NT2/D1 (cell line): ENCODE results near the gene LIPT1.
A peak's percentile ranks its signal among the peaks of the same experiment; 100 is the strongest.

Source experiments
- DNase-seq: peaks from one replicate; pipeline ENCODE4 v3.0.0-alpha.2; 2011; ENCODE audit warnings: low read depth, low spot score
- H3K27me3 ChIP-seq: 2 replicates; pipeline ENCODE4 v1.6.0; 2011; ENCODE audit warnings: mild to moderate bottlenecking; ENCODE audit not compliant: insufficient read length, insufficient read depth
- H3K36me3 ChIP-seq: 2 replicates; pipeline ENCODE4 v1.6.1; 2011; ENCODE audit warnings: mild to moderate bottlenecking, low read length, mixed read lengths; ENCODE audit not compliant: insufficient read depth, insufficient read length
- H3K4me1 ChIP-seq: 2 replicates; pipeline ENCODE4 v1.5.1; 2011; ENCODE audit not compliant: insufficient read depth, insufficient read length
- H3K4me3 ChIP-seq: 2 replicates; pipeline ENCODE4 v1.5.1; 2011; ENCODE audit warnings: low read depth; ENCODE audit not compliant: insufficient read length
- H3K9ac ChIP-seq: 2 replicates; pipeline ENCODE4 v1.6.0; 2011; ENCODE audit warnings: low read depth; ENCODE audit not compliant: insufficient read length
- H3K9me3 ChIP-seq: 2 replicates; pipeline ENCODE4 v1.5.1; 2011; ENCODE audit warnings: mild to moderate bottlenecking, low read length; ENCODE audit not compliant: insufficient read depth
- SUZ12 ChIP-seq: IDR thresholded peaks from 2 replicates; pipeline ENCODE4 v1.6.1; 2011; ENCODE audit not compliant: insufficient read length, insufficient read depth; ENCODE audit errors: extremely low read depth
- YY1 ChIP-seq: IDR thresholded peaks from 2 replicates; pipeline ENCODE4 v1.6.1; 2011; ENCODE audit not compliant: insufficient read length, insufficient read depth
- ZNF274 ChIP-seq: IDR thresholded peaks from 2 replicates; pipeline ENCODE4 v1.6.1; 2011; ENCODE audit warnings: mild to moderate bottlenecking, low read depth, low read length

The LIPT1 gene

DNA sequence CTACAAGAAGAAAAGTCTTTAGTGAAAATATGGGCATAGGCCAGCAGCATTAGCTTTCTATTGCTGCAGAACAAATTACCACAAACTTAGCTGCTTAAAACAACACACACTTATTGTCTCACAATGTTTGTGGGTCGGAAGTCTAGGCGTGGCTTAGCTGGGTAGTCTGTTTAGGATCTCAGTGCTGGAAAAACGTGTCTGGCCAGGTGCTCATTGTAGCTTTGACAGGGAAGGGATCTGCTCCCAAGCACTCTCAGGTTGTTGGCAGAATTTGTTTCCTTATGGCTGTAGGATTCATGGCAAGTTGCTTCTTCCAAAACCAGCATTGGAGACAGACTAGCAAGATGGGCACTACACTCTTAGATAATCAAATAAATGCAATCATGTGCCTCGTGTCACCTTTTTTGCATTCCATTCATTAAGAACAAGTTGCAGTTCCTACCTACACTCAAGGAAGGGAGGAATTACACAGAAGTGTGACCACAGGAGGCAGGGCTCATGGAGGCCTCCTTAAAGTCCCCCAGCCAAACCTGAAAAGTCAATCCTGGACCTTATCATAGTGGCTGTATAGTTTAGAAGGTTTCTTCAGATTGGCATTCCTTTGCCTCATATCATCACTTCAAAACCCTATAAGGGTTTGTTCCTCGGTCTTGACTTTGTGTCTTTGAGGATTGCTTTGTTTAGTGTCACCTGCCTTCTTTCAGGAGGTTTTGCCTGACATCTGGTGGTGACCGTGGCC is 43.5 kb downstream of the LIPT1 start:
- Histone ChIP-seq H3K27me3 (no peaks in the 10 kb centered on the region), H3K36me3 (peaks cover 72% of the 10 kb centered on the region), H3K4me3 (no peak overlapping the region), H3K4me1 (no peaks in the 10 kb centered on the region), H3K9ac (no peak overlapping the region), H3K9me3 (peaks cover 3% of the 10 kb centered on the region; the same call in 1 of the 2 replicates)
- no peak for DNase-seq
- TF ChIP-seq SUZ12 (no peak), YY1 (no peak), ZNF274 (no peak)

DNA sequence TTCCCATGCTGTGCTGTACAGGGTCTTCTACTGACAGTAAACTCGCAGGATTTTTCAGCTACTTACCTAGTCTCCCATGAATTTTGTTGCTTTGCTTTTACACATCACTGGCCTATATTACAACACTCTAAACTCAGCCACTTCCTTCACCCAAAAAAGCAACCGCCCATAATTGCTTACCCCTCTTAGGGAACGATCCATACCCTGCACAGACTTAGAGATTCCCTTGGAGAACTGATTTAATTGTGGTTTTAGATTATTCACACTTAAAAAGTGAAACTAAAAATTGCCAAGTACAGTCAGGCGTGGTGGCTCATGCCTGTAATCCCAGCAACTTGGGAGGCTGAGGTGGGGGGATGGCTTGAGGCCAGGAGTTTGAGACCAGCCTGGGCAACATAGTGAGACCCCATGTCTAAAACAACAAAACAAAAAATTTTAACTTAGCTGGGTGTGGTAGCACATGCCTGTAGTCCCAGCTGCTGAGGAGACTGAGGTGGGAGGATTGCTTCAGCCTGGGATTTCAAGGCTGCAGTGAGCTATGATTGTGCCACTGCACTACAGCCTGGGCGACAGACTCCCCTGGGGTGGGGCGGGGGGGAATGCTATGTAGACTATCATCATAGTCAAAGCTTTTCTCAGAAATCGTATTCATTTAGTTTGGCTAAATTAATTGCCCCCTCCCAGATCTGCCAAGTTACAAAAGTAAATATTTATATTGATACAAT is 45.5 kb downstream of the LIPT1 start:
- Histone ChIP-seq H3K36me3 (peaks cover 58% of the 10 kb centered on the region), H3K4me1 (no peaks in the 10 kb centered on the region), H3K9me3 (peaks cover 21% of the 10 kb centered on the region), H3K4me3 (no peak overlapping the region), H3K9ac (no peak overlapping the region), H3K27me3 (no peaks in the 10 kb centered on the region)
- TF ChIP-seq ZNF274 (no peak), YY1 (no peak), SUZ12 (no peak)
- no peak for DNase-seq

DNA sequence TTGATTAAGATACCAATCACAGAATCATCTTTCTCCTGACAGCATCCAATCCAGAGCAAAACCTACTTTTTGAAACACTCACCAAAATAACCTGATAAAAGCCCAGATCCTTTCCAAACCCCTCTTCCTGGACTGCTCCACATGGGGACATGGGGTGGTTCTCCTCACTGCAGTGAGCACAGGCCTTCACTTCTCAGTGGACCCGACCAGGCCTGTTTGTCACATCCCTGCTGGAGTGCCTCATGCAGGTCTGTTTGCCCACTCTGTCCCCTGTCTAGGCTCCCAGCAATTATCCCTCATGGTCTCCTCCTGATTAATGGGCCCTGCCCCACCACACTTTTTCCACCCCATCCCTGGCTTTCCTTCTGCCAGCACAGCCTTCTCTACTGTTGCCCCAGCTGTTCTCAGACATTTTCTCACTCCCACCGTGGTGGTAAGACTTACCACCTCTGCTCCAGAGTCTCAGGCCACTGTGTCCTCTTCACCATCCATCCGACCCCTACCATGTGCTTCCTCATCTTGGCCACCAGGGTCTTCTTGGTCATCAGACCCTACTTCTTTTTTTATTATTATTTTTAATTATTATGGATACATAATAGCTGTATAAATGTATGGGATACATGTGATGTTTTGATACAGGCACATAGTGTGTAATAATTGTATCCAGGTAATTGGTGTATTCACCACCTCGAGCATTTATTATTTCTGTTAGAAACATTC is 47.4 kb downstream of the LIPT1 start:
- Histone ChIP-seq H3K9me3 (peaks cover 38% of the 10 kb centered on the region), H3K27me3 (no peaks in the 10 kb centered on the region), H3K36me3 (peaks cover 39% of the 10 kb centered on the region), H3K9ac (no peak overlapping the region), H3K4me1 (no peaks in the 10 kb centered on the region), H3K4me3 (no peak overlapping the region)
- no peak for DNase-seq
- TF ChIP-seq SUZ12: no peak
- no peak for TF ChIP-seq YY1
- TF ChIP-seq ZNF274: no peak

DNA sequence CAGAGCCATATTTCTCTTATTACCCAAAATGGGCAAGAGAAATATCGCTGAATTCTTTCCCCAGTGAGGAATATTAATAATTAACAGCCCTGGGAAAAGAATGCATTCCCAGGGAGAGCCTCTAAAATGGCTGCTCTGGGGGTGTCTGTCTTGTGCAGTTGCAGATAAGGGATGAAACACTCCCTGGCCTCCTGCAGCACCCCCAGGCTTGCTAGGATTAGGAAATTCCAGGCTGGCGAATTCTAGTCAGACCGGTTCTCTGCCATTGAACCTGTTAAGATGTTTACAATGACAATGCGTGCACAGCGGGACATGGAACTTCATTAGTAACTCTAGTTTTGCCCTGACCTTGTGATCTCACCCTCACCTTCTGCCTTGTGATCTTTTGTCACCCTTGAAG is 50.7 kb downstream of the LIPT1 start:
- Histone ChIP-seq H3K27me3 (no peaks in the 10 kb centered on the region), H3K4me3 (no peak overlapping the region), H3K9me3 (peaks cover 44% of the 10 kb centered on the region), H3K36me3 (peaks cover 15% of the 10 kb centered on the region), H3K4me1 (no peaks in the 10 kb centered on the region), H3K9ac (no peak overlapping the region)
- peak; percentile 51 for DNase-seq
- TF ChIP-seq YY1: no peak
- no peak for TF ChIP-seq SUZ12
- TF ChIP-seq ZNF274: no peak
